Activated T-helper 1 cell treated with anti-CD3 and anti-CD28 coated beads, Interleukin-2, amount 50 U/mL, for 16 hours (primary cell): ENCODE results near the gene DNAAF1.
"Not testable (repeated sequence)": the region's sequence is repeated elsewhere in the genome, so short reads cannot be mapped to it uniquely, and the experiment has no call there.

Experiments used
- DNase-seq, 2 donors: peaks; one replicate each; pipeline ENCODE4 v3.0.0-alpha.2; 2020; ENCODE audit warnings: low read depth in 1 of 2, low spot score in 1 of 2

Gene DNAAF1

DNA sequence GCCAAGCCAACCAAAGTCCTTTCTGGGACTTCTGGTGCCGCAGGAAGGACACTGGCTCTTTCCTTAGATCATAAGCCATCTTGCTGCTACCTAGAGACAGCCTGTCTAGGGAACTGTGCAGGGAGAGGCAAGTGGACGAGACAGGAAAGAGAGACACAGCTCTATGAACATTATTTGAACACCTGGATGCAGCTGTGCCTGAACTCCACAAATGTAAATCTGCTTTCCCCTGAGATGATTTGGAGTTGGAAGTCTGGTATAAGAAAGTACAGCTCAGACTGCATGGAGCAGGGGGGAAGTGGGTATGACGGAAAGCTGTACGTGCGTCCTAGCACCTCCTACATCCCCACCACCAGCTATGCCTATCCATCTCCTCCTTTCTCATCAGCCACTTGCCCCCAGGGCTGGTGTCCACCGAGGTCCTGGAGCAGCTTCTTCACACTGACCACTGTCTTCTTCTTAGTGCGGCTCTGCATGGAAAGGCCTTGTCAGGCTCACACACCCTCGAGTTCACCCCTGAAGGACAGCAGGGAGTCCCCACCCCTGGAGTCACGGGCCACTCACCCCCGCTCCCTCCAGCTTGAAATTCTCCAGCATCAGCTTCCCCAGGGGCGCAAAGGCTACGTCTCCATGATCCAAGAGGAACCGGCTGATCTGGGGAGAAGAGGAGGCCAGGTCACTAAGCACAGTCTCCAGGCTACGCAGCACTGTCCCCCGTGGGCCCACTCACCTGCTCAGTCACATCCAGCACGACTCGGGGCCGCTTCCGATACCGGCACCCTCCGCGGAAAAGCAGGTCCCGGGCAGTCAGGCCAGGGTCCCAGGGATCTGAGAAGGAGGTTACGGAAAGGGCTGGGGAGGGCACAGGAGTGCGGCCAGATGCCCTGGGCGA, 37.8 kb downstream of the DNAAF1 start:
- DNase-seq: no peak

DNA sequence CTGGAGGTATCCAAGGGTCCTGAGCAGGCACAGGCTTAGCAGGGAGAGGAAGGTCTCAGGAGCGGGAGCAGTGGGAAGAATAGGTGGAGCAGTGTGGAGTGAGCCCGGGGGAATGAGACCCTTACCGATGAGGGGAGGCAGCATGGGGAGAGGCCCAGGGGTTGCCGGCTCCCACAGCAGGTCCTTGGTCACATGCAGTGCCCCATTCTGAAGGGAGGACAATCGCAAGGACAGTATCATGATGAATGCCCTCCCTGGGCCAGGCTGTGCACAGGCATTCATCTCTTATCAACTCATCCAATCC, 38.4 kb downstream of the DNAAF1 start:
- no peak for DNase-seq

DNA sequence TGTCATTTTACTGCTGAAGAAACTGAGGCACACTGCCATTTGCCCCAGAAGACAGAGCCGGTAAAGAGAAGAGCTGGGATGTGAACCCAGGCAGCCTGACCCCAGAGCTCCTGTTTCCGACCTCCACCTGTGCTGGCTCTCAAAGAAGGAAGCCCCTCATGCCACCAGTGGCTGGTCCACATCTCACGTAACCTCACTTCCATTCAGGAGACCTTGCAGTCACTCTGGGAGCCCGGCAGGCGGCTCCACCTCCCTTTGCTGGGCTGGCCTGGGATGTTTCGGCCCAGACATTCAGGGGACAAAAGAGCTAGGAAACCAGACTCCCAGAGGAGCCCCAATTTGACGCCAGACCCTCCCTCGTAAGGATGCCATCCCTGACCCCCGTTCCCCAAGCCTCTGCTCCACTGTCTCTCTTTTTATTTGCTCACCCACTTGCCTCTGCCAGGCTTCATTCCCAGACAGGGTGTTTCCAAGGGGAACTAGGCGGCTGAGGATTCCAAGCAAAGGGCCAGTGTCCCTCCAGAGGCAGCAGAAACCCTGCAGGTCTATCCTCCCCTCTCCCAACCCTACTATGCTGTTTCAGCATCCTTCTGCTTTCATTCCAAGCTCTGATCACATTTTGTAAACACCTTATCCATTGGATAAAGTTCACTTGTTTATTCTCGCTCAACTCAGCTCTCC, 38.9 kb downstream of the DNAAF1 start:
- no peak for DNase-seq

DNA sequence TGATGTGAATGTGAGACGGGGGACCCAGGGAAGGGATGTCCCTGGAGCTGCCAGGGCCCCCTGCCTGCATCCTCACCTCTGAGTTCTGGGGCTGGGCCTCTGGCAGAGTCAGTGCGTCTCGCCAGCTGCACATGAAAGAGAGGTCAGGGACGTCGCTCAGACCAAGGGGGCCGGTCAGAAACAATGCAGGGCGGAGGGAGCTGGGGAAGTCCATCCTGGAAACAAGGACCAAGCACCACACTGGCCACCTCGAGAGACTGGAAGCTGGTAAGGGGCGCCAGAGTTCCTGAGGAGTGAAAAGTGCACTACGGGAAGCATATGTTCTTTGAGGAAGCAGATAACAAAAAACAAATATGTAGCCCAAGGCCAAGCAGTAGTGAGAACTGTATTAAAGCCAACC, 39.7 kb downstream of the DNAAF1 start:
- no peak for DNase-seq

DNA sequence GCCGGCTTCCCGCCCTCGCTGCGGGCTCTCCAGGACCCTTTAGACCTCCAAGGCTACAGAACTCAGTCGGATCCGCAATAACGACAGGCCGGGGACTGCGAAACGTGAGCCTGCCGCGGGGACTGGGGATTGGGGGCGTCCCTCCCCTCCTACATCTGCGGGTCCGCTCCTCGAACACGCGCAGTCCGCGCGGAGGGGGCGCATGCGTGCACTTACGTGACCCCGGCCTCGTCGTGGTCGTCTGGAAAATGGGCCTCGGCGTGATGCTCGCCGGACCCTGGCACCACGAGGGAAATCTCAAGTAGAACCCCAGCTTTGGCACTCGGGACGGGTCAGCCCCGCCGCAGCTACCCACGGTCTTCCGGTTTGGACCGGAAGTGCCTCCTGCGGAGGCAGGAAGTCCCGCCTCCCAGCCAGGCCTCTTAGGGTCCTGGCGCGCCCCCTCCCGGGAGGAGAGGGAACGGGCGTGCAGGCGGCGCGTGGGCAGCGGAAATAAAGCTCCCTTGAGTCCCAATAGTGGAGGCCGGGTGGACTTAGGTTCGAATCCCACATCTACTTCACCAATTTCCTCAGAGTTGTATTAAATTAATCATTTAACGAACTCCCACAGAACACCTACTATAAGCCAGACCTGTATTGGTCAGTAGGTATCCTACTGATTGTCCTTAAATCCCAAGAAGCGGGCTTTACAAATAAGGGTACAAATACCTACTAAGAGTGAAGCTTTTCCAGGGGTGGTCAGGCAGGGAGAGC, 41.8 kb downstream of the DNAAF1 start, which contains the start of gene TAF1C:
TAF1C (minus strand) TSS at position 373 of the 753 bp plus-strand sequence. CDS start 2,069 bp downstream, outside the sequence.
- DNase-seq: peak; percentile 83 to 85

DNA sequence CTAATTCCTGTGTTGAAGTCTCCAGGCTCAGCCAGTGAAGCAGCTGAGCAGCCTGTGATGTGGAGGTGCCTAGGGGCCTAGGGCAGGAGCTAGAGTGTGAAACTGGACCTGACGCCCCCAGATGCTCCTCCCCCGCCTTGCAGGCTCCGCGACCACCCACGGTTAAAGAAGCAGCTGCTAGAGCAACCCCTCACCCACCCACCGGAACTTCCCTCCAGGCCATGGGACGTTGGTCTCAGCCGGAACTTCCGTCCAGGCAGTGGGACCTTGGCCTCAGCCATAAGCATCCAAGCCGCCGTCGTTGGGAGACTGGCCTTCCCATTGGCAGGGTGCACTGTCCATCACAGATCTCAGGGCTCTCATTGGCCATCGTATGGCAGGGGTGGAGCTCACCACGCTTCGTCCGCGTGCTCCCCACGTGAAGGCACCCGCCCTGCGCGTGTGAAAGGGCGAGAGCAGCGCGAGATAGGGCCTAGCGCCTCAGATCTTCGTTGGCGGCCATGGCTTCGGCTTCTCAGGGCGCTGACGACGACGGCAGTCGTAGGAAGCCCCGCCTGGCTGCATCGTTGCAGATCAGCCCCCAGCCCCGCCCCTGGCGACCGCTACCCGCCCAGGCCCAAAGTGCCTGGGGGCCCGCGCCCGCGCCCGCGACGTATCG, 45.8 kb downstream of the DNAAF1 start, which contains the start of gene ADAD2:
ADAD2 (plus strand) TSS at position 427 of the 658 bp plus-strand sequence; CDS start at position 501, 74 bp downstream.
- no peak for DNase-seq

DNA sequence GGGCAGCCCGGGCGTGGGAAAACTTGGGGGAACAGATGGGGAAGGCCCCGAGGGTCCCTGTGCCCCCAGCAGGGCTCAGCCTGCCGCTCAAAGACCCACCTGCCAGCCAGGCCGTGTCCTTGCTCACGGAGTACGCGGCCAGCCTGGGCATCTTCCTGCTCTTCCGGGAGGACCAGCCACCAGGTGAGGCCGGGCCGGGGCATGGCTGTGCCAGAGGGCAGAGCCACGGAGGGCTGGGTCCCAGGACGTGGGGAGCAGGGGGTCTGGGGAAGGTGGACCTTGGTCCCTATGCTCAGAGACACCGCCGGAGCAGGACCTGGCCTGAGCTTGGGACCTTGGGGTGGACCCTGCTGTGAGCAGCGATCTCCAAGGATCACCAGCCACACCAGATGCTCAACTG, 46.4 kb downstream of the DNAAF1 start:
- DNase-seq: no peak

DNA sequence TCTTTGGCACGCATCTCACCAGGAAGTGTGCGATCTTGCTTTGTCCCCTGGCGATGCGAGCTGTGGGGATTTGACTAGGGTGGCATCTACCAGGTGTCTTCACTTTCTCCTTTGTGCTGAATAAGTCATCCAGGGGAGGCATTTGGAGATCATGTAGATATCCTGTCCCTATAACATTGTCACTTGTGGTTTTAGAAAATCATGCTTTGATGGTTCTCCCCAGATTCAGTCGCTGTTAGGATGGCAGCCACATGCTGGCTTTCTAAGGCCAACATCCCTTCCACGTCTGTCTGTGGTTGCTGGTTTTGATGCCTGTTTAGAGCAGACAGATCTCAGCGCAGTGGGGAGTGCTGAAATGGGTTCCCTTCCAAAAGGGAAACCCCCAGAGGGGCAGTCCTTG, 48.4 kb downstream of the DNAAF1 start:
- no peak for DNase-seq

DNA sequence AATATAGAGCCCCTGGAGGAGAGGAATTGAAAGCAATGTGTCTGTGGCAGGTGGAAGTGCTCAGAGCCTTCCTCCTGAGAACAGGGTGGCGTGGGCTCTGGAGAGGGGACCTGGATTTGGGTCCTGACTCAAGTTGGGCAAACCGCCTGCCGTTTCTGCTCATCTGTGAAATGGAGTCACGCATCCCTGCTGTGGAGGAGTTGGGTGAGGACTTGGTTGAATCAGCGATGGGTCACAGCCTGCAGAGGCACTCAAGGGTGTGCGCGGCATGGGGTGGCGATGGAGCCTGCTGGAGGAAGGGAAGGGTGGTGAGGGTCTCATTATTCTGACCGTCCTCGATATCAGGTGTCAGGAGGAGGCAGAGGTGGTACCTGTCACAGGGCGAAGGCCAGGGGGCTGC, 48.9 kb downstream of the DNAAF1 start:
- no peak for DNase-seq

DNA sequence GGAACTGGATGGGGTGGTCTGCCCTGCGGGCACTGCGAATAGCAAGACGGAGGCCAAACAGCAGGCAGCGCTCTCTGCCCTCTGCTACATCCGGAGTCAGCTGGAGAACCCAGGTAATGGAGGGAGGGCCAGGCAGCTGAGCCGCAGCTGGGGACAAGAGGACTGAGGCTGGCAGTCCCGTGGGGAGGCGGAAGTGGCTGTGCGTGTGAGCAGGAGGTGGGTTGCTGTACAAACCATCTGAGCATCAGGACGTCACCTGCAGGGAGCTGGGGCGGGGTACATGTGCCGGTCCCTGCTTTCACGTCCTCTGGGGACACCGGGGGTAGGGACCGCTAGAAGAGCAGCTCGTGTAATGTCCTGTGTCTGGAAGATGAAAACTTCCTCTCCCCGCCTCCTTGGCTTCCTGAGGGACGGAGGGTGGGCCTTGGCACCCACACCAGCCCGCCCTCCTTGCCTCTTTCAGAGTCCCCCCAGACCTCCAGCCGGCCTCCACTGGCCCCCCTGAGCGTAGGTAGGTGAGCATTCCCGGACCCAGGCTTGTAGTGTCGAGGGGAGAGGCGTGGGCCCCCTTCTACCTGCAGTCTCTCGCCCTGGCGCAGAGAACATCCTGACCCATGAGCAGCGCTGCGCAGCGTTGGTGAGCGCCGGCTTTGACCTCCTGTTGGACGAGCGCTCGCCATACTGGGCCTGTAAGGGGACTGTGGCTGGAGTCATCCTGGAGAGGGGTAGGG, 49.5 kb downstream of the DNAAF1 start:
- DNase-seq: no peak

DNA sequence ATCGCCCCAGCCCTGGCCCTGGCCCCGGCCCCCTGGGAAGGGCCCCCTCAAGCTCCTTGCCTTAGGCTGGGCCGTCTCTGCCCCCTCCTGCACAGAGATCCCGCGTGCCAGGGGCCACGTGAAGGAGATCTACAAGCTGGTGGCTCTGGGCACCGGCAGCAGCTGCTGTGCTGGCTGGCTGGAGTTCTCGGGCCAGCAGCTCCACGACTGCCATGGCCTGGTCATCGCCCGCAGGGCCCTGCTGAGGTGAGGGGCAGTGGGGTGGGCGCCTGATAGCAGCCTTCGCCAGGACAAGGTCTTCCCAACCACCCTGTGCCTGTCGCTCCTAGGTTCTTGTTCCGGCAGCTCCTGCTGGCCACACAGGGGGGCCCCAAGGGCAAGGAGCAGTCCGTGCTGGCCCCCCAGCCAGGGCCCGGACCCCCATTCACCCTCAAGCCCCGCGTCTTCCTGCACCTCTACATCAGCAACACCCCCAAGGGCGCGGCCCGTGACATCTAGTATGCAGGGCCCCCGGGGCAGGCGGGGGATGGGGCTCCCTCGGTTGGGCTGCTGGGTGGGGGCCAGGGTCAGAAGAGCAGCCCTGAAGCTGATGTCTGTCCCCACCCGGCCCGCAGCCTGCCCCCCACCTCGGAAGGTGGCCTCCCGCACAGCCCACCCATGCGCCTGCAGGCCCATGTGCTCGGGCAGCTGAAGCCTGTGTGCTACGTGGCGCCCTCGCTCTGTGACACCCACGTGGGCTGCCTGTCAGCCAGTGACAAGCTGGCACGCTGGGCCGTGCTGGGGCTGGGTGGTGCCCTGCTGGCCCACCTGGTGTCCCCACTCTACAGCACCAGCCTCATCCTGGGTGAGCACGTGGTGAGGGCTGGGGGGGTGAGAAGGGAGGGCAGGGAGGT, 50.3 kb downstream of the DNAAF1 start:
- no peak for DNase-seq

DNA sequence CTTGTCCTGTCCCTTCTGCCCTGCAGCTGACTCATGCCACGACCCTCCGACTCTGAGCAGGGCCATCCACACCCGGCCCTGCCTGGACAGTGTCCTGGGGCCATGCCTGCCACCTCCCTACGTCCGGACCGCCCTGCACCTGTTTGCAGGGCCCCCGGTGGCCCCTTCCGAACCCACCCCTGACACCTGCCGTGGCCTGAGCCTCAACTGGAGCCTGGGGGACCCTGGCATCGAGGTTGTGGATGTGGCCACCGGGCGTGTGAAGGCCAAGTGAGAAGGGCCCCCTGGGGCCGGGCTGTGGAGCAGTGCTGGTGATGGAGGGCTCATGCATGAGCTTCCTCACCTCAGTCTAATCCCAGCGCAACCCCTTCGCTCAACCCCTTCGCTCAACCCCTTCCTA, 51.0 kb downstream of the DNAAF1 start:
- DNase-seq: no peak

DNA sequence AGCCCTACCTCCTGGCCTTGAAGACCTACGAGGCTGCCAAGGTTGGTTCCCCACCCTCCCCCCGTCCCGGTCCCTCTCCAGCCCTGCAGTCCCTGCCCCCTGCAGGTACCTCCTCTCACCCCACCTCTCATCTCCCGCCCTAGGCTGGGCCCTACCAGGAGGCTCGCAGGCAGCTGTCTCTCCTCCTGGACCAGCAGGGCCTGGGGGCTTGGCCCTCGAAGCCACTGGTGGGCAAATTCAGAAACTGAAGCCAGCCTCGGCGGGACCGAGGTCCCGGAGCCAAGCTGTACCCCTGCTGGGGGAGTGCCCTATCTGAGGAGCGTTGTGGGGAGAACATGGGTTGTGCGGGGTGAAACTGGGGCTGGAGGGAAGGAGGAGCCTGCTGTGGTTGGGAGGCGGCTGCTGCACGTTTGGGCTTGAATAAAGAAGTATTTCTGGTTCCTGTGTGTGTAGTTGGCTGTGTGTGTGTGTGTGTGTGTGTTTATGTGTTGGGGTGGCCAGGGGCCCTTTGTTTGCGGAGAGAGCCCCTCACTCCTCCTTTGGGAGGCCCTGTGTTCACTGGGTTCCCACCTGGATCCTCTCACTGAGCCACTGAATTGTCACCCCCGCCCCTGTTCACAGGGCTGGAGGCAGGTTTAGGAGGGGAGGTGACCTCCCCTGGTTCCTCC, 51.8 kb downstream of the DNAAF1 start:
- DNase-seq: no peak

DNA sequence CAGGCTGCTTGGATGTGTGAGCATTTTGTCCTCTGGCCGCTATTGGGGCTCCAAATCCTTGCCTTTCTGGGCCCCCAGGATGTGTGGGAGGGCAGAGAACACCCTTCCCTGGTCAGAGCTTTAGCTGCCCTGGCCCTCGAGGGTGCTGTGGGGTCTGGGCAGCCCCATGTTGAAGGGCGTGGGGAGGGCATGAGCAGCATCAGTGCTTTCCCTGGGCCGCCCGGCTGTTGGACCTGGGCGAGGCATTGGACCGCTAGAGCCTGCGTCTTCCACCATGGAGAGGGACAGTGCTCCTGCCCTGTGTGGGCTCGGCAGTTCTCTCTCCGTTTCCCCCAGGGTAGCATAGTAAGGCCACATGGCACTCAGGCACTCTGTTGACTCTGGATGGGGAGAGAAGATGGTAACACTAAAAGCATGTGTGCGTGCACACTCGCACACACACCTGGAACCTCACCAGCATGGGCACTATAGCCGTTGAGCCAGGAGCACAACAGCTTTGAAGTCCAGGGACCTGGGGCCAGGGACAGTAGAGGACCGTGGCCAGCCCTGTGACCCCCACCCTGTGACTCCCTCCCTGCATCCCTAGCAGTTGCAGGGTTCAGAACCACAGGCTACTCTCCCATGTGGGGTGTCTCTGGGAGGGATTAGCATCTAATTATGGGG, 52.5 kb downstream of the DNAAF1 start:
- no peak for DNase-seq

DNA sequence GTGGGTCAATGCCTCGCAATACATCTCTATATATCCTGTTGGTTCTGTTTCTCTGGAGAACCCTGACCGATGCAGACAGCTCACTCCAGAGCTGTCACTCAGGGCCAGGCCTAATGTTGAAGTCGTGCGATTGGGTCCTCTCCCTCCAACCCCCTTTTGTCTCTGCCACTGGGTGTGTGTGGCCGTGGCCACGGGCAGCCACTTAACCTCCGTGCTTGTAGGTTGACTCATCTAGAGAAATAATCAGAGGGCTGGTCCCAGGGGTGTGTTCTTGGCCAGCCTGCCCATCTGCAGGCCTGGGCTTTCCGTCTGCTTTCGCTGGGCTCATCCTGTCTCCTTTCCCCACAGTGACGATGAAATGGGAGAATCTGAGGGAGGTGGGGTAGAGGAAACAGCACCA, 53.3 kb downstream of the DNAAF1 start:
- DNase-seq: no peak

DNA sequence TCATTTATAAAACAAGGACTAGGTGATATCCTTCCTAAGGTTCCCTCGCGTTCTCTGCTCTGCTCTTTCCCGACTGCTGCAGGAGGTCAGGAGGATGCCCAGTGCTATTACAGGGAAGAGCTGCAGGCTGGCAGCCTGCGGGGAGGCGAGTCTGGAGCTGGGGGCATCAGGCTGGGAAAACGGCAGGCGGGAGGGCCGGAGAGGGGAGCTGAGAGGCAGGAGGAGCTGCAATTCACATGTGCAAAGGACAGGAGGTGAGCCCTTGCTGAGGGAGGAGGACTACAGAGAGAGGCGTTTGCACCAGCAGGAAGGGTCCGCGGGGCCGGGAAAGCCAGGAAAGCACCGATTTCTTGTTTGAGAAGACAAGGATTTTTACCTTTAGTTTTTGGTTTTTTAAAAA, 54.0 kb downstream of the DNAAF1 start:
- no peak for DNase-seq

DNA sequence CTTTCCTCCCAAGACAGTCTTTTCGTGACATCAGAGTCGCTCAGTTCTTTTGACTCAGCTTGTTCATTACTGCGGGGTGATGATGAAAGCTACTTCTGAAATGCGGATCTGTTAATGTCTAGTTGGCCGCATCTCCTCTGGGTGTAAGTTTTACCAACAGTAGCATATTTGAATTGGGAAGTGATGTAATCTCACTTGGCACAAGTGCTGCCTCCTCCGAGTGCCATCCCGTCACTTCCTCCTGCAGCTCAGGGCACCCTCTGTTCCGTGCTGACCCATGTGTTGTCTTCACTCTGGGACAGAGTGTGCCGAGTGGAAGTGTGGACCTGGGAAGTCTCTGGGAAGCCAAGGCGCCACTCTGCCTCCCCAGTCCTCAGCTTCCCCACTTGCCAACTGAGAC, 54.8 kb downstream of the DNAAF1 start:
- DNase-seq: no peak

DNA sequence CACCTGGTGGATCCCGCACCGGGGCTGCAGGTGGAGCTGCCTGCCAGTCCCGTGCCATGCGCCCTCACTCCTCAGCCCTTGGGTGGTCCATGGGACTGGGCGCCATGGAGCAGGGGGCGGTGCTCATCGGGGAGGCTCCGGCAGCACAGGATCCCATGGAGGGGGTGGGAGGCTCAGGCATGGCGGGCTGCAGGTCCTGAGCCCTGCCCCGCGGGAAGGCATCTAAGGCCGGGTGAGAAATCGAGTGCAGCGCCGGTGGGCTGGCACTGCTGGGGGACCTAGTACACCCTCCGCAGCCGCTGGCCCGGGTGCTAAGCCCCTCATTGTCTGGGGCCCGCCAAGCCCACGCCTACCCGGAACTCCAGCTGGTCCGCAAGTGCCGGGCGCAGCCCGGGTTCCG, 59.4 kb downstream of the DNAAF1 start:
- DNase-seq: not testable (repeated sequence)
